Middle frontal gyrus (tissue), 1 donor: Measurements from ENCODE around the gene SLC5A11.
"Not testable (repeated sequence)": the region's sequence is repeated elsewhere in the genome, so short reads cannot be mapped to it uniquely, and the experiment has no call there.

ENCODE experiments used
- DNase-seq: peaks from one replicate; pipeline ENCODE4 v3.0.0-alpha.2; 2015; ENCODE audit warnings: low spot score; ENCODE audit errors: extremely low spot score

The SLC5A11 gene

GRCh38 chr16:24845726-24846547 lies at the start of gene SLC5A11:
Gene SLC5A11 (plus strand): TSS chr16:24845963. CDS start chr16:24858644, 12,681 bp downstream.
- no peak for DNase-seq

- DNase-seq, result no peak
Observed at GRCh38 chr16:24800586-24800985, 45.2 kb upstream of the SLC5A11 start.

- DNase-seq, result no peak
Observed at GRCh38 chr16:24801761-24802302, 43.9 kb upstream of the SLC5A11 start.

- no peak for DNase-seq
Observed at GRCh38 chr16:24805484-24805883, 40.3 kb upstream of the SLC5A11 start.

- no peak for DNase-seq
Observed at GRCh38 chr16:24807301-24807700, 38.5 kb upstream of the SLC5A11 start.

GRCh38 chr16:24810951-24811843 lies 34.6 kb upstream of the SLC5A11 start:
- DNase-seq, result no peak

- DNase-seq, result not testable (repeated sequence)
Observed at GRCh38 chr16:24812813-24813212, 33.0 kb upstream of the SLC5A11 start.

- DNase-seq, result no peak
Observed at GRCh38 chr16:24815021-24815420, 30.7 kb upstream of the SLC5A11 start.

- DNase-seq, result no peak
Observed at GRCh38 chr16:24816688-24817087, 29.1 kb upstream of the SLC5A11 start.

GRCh38 chr16:24819462-24820040 lies 26.2 kb upstream of the SLC5A11 start:
- no peak for DNase-seq

GRCh38 chr16:24820522-24820921 lies 25.2 kb upstream of the SLC5A11 start:
- no peak for DNase-seq

- no peak for DNase-seq
Observed at GRCh38 chr16:24821129-24821528, 24.6 kb upstream of the SLC5A11 start.

GRCh38 chr16:24822542-24822941 lies 23.2 kb upstream of the SLC5A11 start:
- DNase-seq, result no peak

GRCh38 chr16:24822974-24823373 lies 22.8 kb upstream of the SLC5A11 start:
- no peak for DNase-seq

GRCh38 chr16:24825696-24826095 lies 20.1 kb upstream of the SLC5A11 start:
- DNase-seq, result no peak

- DNase-seq, result no peak
Observed at GRCh38 chr16:24826096-24826690, 19.6 kb upstream of the SLC5A11 start.

GRCh38 chr16:24826817-24827566 lies 18.8 kb upstream of the SLC5A11 start:
- no peak for DNase-seq

- DNase-seq, result no peak
Observed at GRCh38 chr16:24829153-24829552, 16.6 kb upstream of the SLC5A11 start.

- no peak for DNase-seq
Observed at GRCh38 chr16:24833352-24833751, 12.4 kb upstream of the SLC5A11 start.
